Thyroid gland (tissue), 4 donors: ENCODE data around the gene OGFR. TPM values are rescaled to one million over a fixed set of nuclear protein-coding genes. Genes with fewer than 3 reads are reported as not detected.
A peak's percentile ranks its signal among the peaks of the same experiment; 100 is the strongest.

Experiments used
- DNase-seq, 2 donors: peaks; one replicate each; pipeline ENCODE4 v3.0.0-alpha.2; 2019
- H3K27ac ChIP-seq, 3 donors: fragments of 200-600 bp; sonication (generic); 1 replicate in 2 of 3; 2 replicates in 1 of 3; pipeline ENCODE4 v1.5.1; 2016 to 2019; ENCODE audit warnings: mild to moderate bottlenecking in 1 of 3, moderate library complexity in 1 of 3
- H3K27me3 ChIP-seq: fragments of 200-600 bp; sonication (generic); one replicate; pipeline ENCODE4 v1.5.1; 2019
- H3K36me3 ChIP-seq, 2 donors: fragments of 200-600 bp; sonication (generic); one replicate each; pipeline ENCODE4 v1.5.1; 2016 to 2019
- H3K4me1 ChIP-seq, 2 donors: fragments of 200-600 bp; sonication (generic); one replicate each; pipeline ENCODE4 v1.5.1; 2017 to 2019
- H3K4me3 ChIP-seq, 3 donors: fragments of 200-600 bp; sonication (generic); replicated peaks in 1 of 3; 1 replicate in 2 of 3; 2 replicates in 1 of 3; pipeline ENCODE4 v1.5.1; 2016; ENCODE audit warnings: mild to moderate bottlenecking in 1 of 3
- H3K9me3 ChIP-seq: fragments of 200-600 bp; sonication (generic); one replicate; pipeline ENCODE4 v1.5.1; 2017
- CTCF ChIP-seq, 6 experiments: fragments of 200-600 bp in 3 of 6; fragments of 450-650 bp in 3 of 6; sonication (generic) in 3 of 6; IDR thresholded peaks; one replicate each; pipeline ENCODE4 v1.5.1; 2016 to 2019; ENCODE audit warnings: antibody characterized with exemption in 6 of 6, mild to moderate bottlenecking in 2 of 6, inconsistent platforms in 1 of 6, moderate library complexity in 1 of 6
- POLR2A ChIP-seq, 2 donors: fragments of 450-650 bp; IDR thresholded peaks; one replicate each; pipeline ENCODE4 v1.6.1; 2017; ENCODE audit warnings: antibody characterized with exemption in 2 of 2, mild to moderate bottlenecking in 2 of 2, moderate library complexity in 1 of 2
- WGBS, 2 donors: methylation state at CpG; one replicate each; pipeline ENCODE4 v1.1.5; 2017; 5-methylcytosine and 5-hydroxymethylcytosine counted together
- intact Hi-C: fragments of 100-400 bp; cut with DNase I; formaldehyde crosslinking; loops from one replicate; pipeline ENCODE4 v1.15.1; 2023
- total RNA-seq, 4 donors: library from RNA; depleted of rRNA; stranded (reverse); fragments of >200 nt; gene quantifications; one replicate each; pipeline ENCODE4 v1.2.3, GENCODE V29; 2016

OGFR gene
- total RNA-seq, 4 donors from 2014 or later: 50.0 to 67.6 (median 63.7) TPM

- no peaks in the 10 kb centered on the region for H3K36me3 ChIP-seq
- H3K9me3 ChIP-seq: no peaks in the 10 kb centered on the region
- intact Hi-C loops: no loop called here
- 88 to 90% methylated on average over 2 to 6 of the region's 27 CpGs for WGBS, 2 donors
- no peak for DNase-seq
- no peak overlapping the region for H3K27ac ChIP-seq
- TF ChIP-seq POLR2A (IDR thresholded peaks at IDR 0.05) (no peak), CTCF (IDR thresholded peaks at IDR 0.05) (no peak)
- H3K4me3 ChIP-seq: no peak overlapping the region
- H3K27me3 ChIP-seq: no peaks in the 10 kb centered on the region
- peaks cover 24 to 66% of the 10 kb centered on the region in 2 donors for H3K4me1 ChIP-seq
These were observed 21.5 kb downstream of the OGFR start for GRCh38 chr20:62825986-62826645.

- TF ChIP-seq CTCF (IDR thresholded peaks at IDR 0.05) (no peak), POLR2A (IDR thresholded peaks at IDR 0.05) (no peak)
- Histone ChIP-seq H3K4me1 (peaks cover 26 to 72% of the 10 kb centered on the region in 2 donors), H3K27ac (peak overlapping the region; percentile 52 to 76 (median 70)), H3K9me3 (no peaks in the 10 kb centered on the region), H3K36me3 (no peaks in the 10 kb centered on the region), H3K4me3 (no peak overlapping the region), H3K27me3 (no peaks in the 10 kb centered on the region)
- WGBS, 2 donors: 82 to 90% methylated on average over 7 to 15 of the region's 24 CpGs
- no peak for DNase-seq
- intact Hi-C loops: no loop called here
These were observed 22.1 kb downstream of the OGFR start for GRCh38 chr20:62826646-62827310.

- Histone ChIP-seq H3K4me3 (no peak overlapping the region), H3K9me3 (no peaks in the 10 kb centered on the region), H3K4me1 (peaks cover 33 to 79% of the 10 kb centered on the region in 2 donors), H3K36me3 (no peaks in the 10 kb centered on the region), H3K27me3 (no peaks in the 10 kb centered on the region), H3K27ac (peak overlapping the region; percentile 52 to 76 (median 70))
- intact Hi-C loops: no loop called here
- DNase-seq: peak; percentile 84 to 87
- TF ChIP-seq POLR2A (IDR thresholded peaks at IDR 0.05) (no peak), CTCF (IDR thresholded peaks at IDR 0.05) (no peak)
- WGBS, 2 donors: 32% methylated on average over 16 of the region's 29 CpGs; no CpG with 5 or more reads in 1 of the 2 donors
These were observed 22.8 kb downstream of the OGFR start for GRCh38 chr20:62827311-62828038.

GRCh38 chr20:62828051-62828450 lies 23.4 kb downstream of the OGFR start:
- Histone ChIP-seq H3K27me3 (no peaks in the 10 kb centered on the region), H3K4me3 (no peak overlapping the region), H3K4me1 (peaks cover 39 to 79% of the 10 kb centered on the region in 2 donors), H3K36me3 (no peaks in the 10 kb centered on the region), H3K9me3 (no peaks in the 10 kb centered on the region), H3K27ac (peak overlapping the region in 1 of 3 donors; percentile 70)
- no peak for TF ChIP-seq CTCF (IDR thresholded peaks at IDR 0.05)
- TF ChIP-seq POLR2A (IDR thresholded peaks at IDR 0.05): no peak
- DNase-seq: no peak
- 83% methylated on average over 6 of the region's 9 CpGs; no CpG with 5 or more reads in 1 of the 2 donors for WGBS, 2 donors
- intact Hi-C loops: no loop called here
